H1 (cell line): ENCODE data around the gene ALK. TPM values are rescaled to one million over a fixed set of nuclear protein-coding genes. Genes with fewer than 3 reads are reported as not detected.

Source experiments
- CTCF ChIA-PET: fragments of 300-600 bp; sonication (Branson Sonifier 250); formaldehyde crosslinking; loops from one replicate; lab custom pipeline; 2021; ENCODE audit not compliant: partially characterized antibody; lab: Charles Lee
- POLR2A ChIA-PET: fragments of 300-600 bp; sonication (Branson Sonifier 250); formaldehyde crosslinking; loops from one replicate; lab custom pipeline; 2021; ENCODE audit warnings: inconsistent platforms; ENCODE audit not compliant: partially characterized antibody; lab: Charles Lee
- DNase-seq, 2 experiments: peaks; one replicate each; pipeline versions ENCODE4 v3.0.0 to v3.0.0-alpha.2; 2010 to 2022; ENCODE audit warnings: low spot score in 2 of 2, low read depth in 1 of 2, mixed read lengths in 1 of 2
- FAIRE-seq: peaks from 2 replicates; lab custom pipeline; 2011; peaks lifted over from hg19 to GRCh38; lab: Jason Lieb, UNC
- H2AFZ ChIP-seq: 2 replicates; pipeline ENCODE4 v1.8.1; 2012; ENCODE audit warnings: low read length, inconsistent platforms
- H2AK5ac ChIP-seq: 2 replicates; pipeline ENCODE4 v1.6.1; 2013; ENCODE audit warnings: low read depth, low read length
- H2BK120ac ChIP-seq: replicated peaks from 2 replicates; pipeline ENCODE3; 2013; ENCODE audit warnings: low read depth, low read length, inconsistent platforms
- H2BK12ac ChIP-seq: 2 replicates; pipeline ENCODE4 v1.6.1; 2013; ENCODE audit warnings: low read depth, low read length
- H2BK15ac ChIP-seq: 2 replicates; pipeline ENCODE4 v1.6.1; 2013; ENCODE audit warnings: low read length
- H2BK20ac ChIP-seq: 2 replicates; pipeline ENCODE4 v1.6.1; 2013; ENCODE audit warnings: low read length
- H2BK5ac ChIP-seq: 2 replicates; pipeline ENCODE4 v1.6.1; 2013; ENCODE audit warnings: low read depth, low read length
- H3K14ac ChIP-seq: 2 replicates; pipeline ENCODE4 v1.6.1; 2013; ENCODE audit warnings: inconsistent platforms; ENCODE audit not compliant: insufficient read length
- H3K18ac ChIP-seq: 2 replicates; pipeline ENCODE4 v1.6.1; 2013; ENCODE audit warnings: low read length; ENCODE audit errors: extremely low read depth
- H3K23ac ChIP-seq: 2 replicates; pipeline ENCODE4 v1.6.1; 2013; ENCODE audit warnings: inconsistent platforms; ENCODE audit not compliant: insufficient read length
- H3K23me2 ChIP-seq: 2 replicates; pipeline ENCODE4 v1.6.1; 2013; ENCODE audit warnings: low read depth, low read length
- H3K27ac ChIP-seq: 2 replicates; pipeline ENCODE4 v1.6.1; 2011; ENCODE audit warnings: low read depth, low read length, inconsistent platforms
- H3K27me3 ChIP-seq, 4 experiments: replicated peaks in 1 of 4; 1 replicate in 1 of 4; 2 replicates in 3 of 4; pipeline versions ENCODE4 v1.6.1 to v1.8.1; 2011 to 2013; ENCODE audit warnings: low read length in 3 of 4, mild to moderate bottlenecking in 3 of 4, inconsistent platforms in 2 of 4, mixed read lengths in 2 of 4, moderate library complexity in 1 of 4; ENCODE audit not compliant: control insufficient read depth in 3 of 4, insufficient read depth in 3 of 4; ENCODE audit errors: extremely low read depth in 1 of 4
- H3K36me3 ChIP-seq, 4 experiments: 2 replicates each; pipeline versions ENCODE4 v1.6.1 to v1.8.1; 2011 to 2013; ENCODE audit warnings: mild to moderate bottlenecking in 4 of 4, low read length in 3 of 4, moderate library complexity in 2 of 4, control low read depth in 1 of 4, inconsistent platforms in 1 of 4; ENCODE audit not compliant: insufficient read depth in 4 of 4, control insufficient read depth in 2 of 4
- H3K4ac ChIP-seq: replicated peaks from 2 replicates; pipeline ENCODE3; 2013; ENCODE audit warnings: low read length, low read depth, mixed read lengths, inconsistent platforms; ENCODE audit not compliant: insufficient read length
- H3K4me1 ChIP-seq, 4 experiments: replicated peaks in 1 of 4; 1 replicate in 1 of 4; 2 replicates in 3 of 4; pipeline versions ENCODE4 v1.6.1 to v1.8.1; 2011 to 2013; ENCODE audit warnings: low read length in 3 of 4, inconsistent platforms in 2 of 4, mixed read lengths in 1 of 4; ENCODE audit not compliant: insufficient read depth in 4 of 4, control insufficient read depth in 3 of 4
- H3K4me2 ChIP-seq, 2 experiments: 2 replicates each; pipeline versions ENCODE4 v1.6.1 to v1.8.1; 2011 to 2013; ENCODE audit warnings: low read depth in 2 of 2, low read length in 2 of 2, control low read depth in 1 of 2, inconsistent platforms in 1 of 2, mild to moderate bottlenecking in 1 of 2; ENCODE audit not compliant: insufficient read depth in 1 of 2
- H3K4me3 ChIP-seq, 4 experiments: fragments of 200-600, 300-600 bp in 1 of 4; sonication (generic), shearing (Covaris generic), sonication (Bioruptor Twin) in 1 of 4; 2 replicates each; pipeline versions ENCODE4 v1.5.1 to v1.8.1; 2011 to 2016; ENCODE audit warnings: low read length in 4 of 4, low read depth in 3 of 4, control low read depth in 2 of 4, inconsistent platforms in 2 of 4, mild to moderate bottlenecking in 2 of 4, mixed read lengths in 1 of 4, moderate library complexity in 1 of 4; ENCODE audit not compliant: insufficient read depth in 2 of 4; ENCODE audit errors: extremely low read depth in 1 of 4
- H3K56ac ChIP-seq: replicated peaks from 2 replicates; pipeline ENCODE3; 2013; ENCODE audit warnings: low read depth, mild to moderate bottlenecking, mixed read lengths, low read length, inconsistent platforms; ENCODE audit not compliant: insufficient read length
- H3K79me1 ChIP-seq: 2 replicates; pipeline ENCODE4 v1.6.1; 2013; ENCODE audit warnings: low read depth, low read length, control low read depth
- H3K79me2 ChIP-seq, 2 experiments: 2 replicates each; pipeline versions ENCODE4 v1.6.1 to v1.8.1; 2012 to 2013; ENCODE audit warnings: low read length in 2 of 2, mild to moderate bottlenecking in 2 of 2, inconsistent platforms in 1 of 2; ENCODE audit not compliant: insufficient read depth in 2 of 2, control insufficient read depth in 1 of 2
- H3K9ac ChIP-seq, 4 experiments: replicated peaks in 1 of 4; 1 replicate in 1 of 4; 2 replicates in 3 of 4; pipeline versions ENCODE4 v1.6.1 to v1.8.1; 2011 to 2013; ENCODE audit warnings: low read depth in 3 of 4, low read length in 3 of 4, control low read depth in 2 of 4, mild to moderate bottlenecking in 2 of 4, moderate library complexity in 2 of 4, inconsistent platforms in 1 of 4; ENCODE audit errors: extremely low read depth in 1 of 4
- H3K9me3 ChIP-seq, 2 experiments: 2 replicates each; pipeline versions ENCODE4 v1.6.1 to v1.8.1; 2012 to 2013; ENCODE audit warnings: mild to moderate bottlenecking in 2 of 2, moderate library complexity in 2 of 2, control low read depth in 1 of 2, inconsistent platforms in 1 of 2, low read depth in 1 of 2, low read length in 1 of 2, mixed read lengths in 1 of 2; ENCODE audit not compliant: insufficient read depth in 2 of 2
- H4K20me1 ChIP-seq, 2 experiments: replicated peaks in 1 of 2; 2 replicates each; pipeline versions ENCODE3 to v1.8.1; 2011 to 2013; ENCODE audit warnings: inconsistent platforms in 2 of 2, low read length in 2 of 2, mild to moderate bottlenecking in 1 of 2; ENCODE audit not compliant: insufficient read depth in 2 of 2, control insufficient read depth in 1 of 2
- H4K5ac ChIP-seq: 2 replicates; pipeline ENCODE4 v1.6.1; 2013; ENCODE audit warnings: low read length, low read depth, mixed read lengths, inconsistent platforms; ENCODE audit not compliant: insufficient read length
- H4K8ac ChIP-seq: 2 replicates; pipeline ENCODE4 v1.8.0; 2013; ENCODE audit warnings: mild to moderate bottlenecking, moderate library complexity, low read length, inconsistent platforms; ENCODE audit not compliant: insufficient read depth; ENCODE audit errors: extremely low read depth
- H4K91ac ChIP-seq: replicated peaks from 2 replicates; pipeline ENCODE3; 2013; ENCODE audit warnings: low read length, mixed read lengths, inconsistent platforms; ENCODE audit not compliant: insufficient read length
- ATF3 ChIP-seq: IDR thresholded peaks from 2 replicates; pipeline ENCODE4 v1.6.1; 2011; ENCODE audit warnings: low read depth, mild to moderate bottlenecking, low read length; ENCODE audit not compliant: insufficient read depth
- EGR1 ChIP-seq: IDR thresholded peaks from 2 replicates; pipeline ENCODE4 v1.6.1; 2011; ENCODE audit warnings: low read depth, low read length, borderline replicate concordance
- WGBS, 2 experiments: shearing (Covaris generic) in 1 of 2; methylation state at CpG; one replicate each; pipeline versions ENCODE4 v1.1.6 to v1.1.7; 2013 to 2015; ENCODE audit warnings: low lambda C conversion rate in 2 of 2, mixed read lengths in 2 of 2, inconsistent platforms in 1 of 2, low coverage in 1 of 2, missing lambda C conversion rate in 1 of 2; ENCODE audit not compliant: insufficient replicate concordance in 2 of 2, insufficient coverage in 1 of 2, insufficient read length in 1 of 2; ENCODE audit errors: extremely low coverage in 1 of 2, missing lambda C conversion rate in 1 of 2; 5-methylcytosine and 5-hydroxymethylcytosine counted together
- polyA plus RNA-seq, 7 experiments: library from polyadenylated mRNA; depleted of rRNA in 3 of 7; stranded (reverse) in 5 of 7; unstranded in 2 of 7; fragments of >200 nt in 5 of 7; fragments of 200-250 nt in 2 of 7; gene quantifications; 1 replicate in 5 of 7; 2 replicates in 1 of 7; 4 replicates in 1 of 7; pipeline versions ENCODE4 v1.2.1 to v1.2.3, GENCODE V29; 2011 to 2013; ENCODE audit warnings: missing spikeins in 2 of 7, mixed read lengths in 2 of 7
- total RNA-seq: library from RNA; stranded (reverse); fragmentation: NEBNext Ultra II Directional; extraction: Animal tissue kit (Norgen Biotek cat#: 25700); gene quantifications from 2 replicates; pipeline ENCODE4 v1.2.1, GENCODE V29; 2021

Gene ALK
- total and polyA plus RNA-seq, 2 of the 8 experiments (the other 6 are each of a cell fraction or from before 2014, with no cell fraction given): 0.02 to 0.09 TPM

GRCh38 chr2:29946505-29946904 is 25.1 kb upstream of the ALK start:
- no peak overlapping the region for H3K4ac ChIP-seq
- no peak overlapping the region for H2AFZ ChIP-seq
- no peak overlapping the region for H2BK5ac ChIP-seq
- H3K23me2 ChIP-seq: peaks cover 2% of the 10 kb centered on the region; the same call in 1 of the 2 replicates
- DNase-seq (no peak), FAIRE-seq (no peak)
- POLR2A ChIA-PET: interaction anchor here (0.6 kb wide), 1 partner anchor 226 kb away, joined by 3 read pairs; no protein-coding TSS in a partner anchor
- H2AK5ac ChIP-seq: no peak overlapping the region
- H3K18ac ChIP-seq: no peak overlapping the region
- CTCF ChIA-PET: interaction anchor here (1.4 to 4.1 kb wide), 2 partner anchors 24 to 126 kb away, joined by 4 to 19 read pairs; partner anchors contain the start of gene ALK
- no peak overlapping the region for H4K91ac ChIP-seq
- H3K56ac ChIP-seq: no peak overlapping the region
- H2BK12ac ChIP-seq: no peak overlapping the region
- no peaks in the 10 kb centered on the region for H3K79me2 ChIP-seq
- H3K9me3 ChIP-seq: no peaks in the 10 kb centered on the region
- H3K27ac ChIP-seq: no peak overlapping the region
- H4K8ac ChIP-seq: no peak overlapping the region
- H3K4me3 ChIP-seq: no peak overlapping the region
- no peak overlapping the region for H3K9ac ChIP-seq
- H2BK15ac ChIP-seq: no peak overlapping the region
- no peak overlapping the region for H2BK20ac ChIP-seq
- no peaks in the 10 kb centered on the region for H3K4me1 ChIP-seq
- 97% methylated on average over 5 of the region's 5 CpGs; no CpG with 5 or more reads in 1 of the 2 experiments for WGBS, 2 experiments
- H3K4me2 ChIP-seq: no peak overlapping the region
- no peak overlapping the region for H4K5ac ChIP-seq
- no peaks in the 10 kb centered on the region for H3K79me1 ChIP-seq
- no peak overlapping the region for H3K23ac ChIP-seq
- no peak overlapping the region for H2BK120ac ChIP-seq
- H3K14ac ChIP-seq: no peak overlapping the region
- no peaks in the 10 kb centered on the region for H3K36me3 ChIP-seq
- H3K27me3 ChIP-seq: no peaks in the 10 kb centered on the region
- no peaks in the 10 kb centered on the region for H4K20me1 ChIP-seq
- TF ChIP-seq EGR1 (no peak), ATF3 (no peak)
